Peyer's patch (tissue), 4 donors: ENCODE results near the gene NTN4. TPM values are rescaled to one million over a fixed set of nuclear protein-coding genes. Genes with fewer than 3 reads are reported as not detected.
"Not testable (repeated sequence)": the region's sequence is repeated elsewhere in the genome, so short reads cannot be mapped to it uniquely, and the experiment has no call there.

ENCODE experiments used
- DNase-seq, 3 donors: peaks; one replicate each; pipeline ENCODE4 v3.0.0-alpha.2; 2017 to 2019
- H3K27ac ChIP-seq, 4 donors: fragments of 200-600 bp; sonication (generic); one replicate each; pipeline ENCODE4 v1.5.1; 2016 to 2019
- H3K27me3 ChIP-seq, 2 donors: fragments of 200-600 bp; sonication (generic); one replicate each; pipeline ENCODE4 v1.5.1; 2019
- H3K36me3 ChIP-seq, 3 donors: fragments of 200-600 bp; sonication (generic); one replicate each; pipeline ENCODE4 v1.5.1; 2016 to 2019
- H3K4me1 ChIP-seq, 4 donors: fragments of 200-600 bp; sonication (generic); one replicate each; pipeline ENCODE4 v1.5.1; 2016 to 2019
- H3K4me3 ChIP-seq, 4 donors: fragments of 200-600 bp; sonication (generic); 1 replicate in 3 of 4; 2 replicates in 1 of 4; pipeline ENCODE4 v1.5.1; 2016 to 2019; ENCODE audit warnings: mild to moderate bottlenecking in 1 of 4
- H3K9me3 ChIP-seq, 4 donors: fragments of 200-600 bp; sonication (generic); one replicate each; pipeline ENCODE4 v1.5.1; 2016 to 2019; ENCODE audit warnings: mild to moderate bottlenecking in 1 of 4
- POLR2A ChIP-seq, 2 donors: fragments of 450-650 bp; IDR thresholded peaks; one replicate each; pipeline ENCODE4 v1.5.1; 2017; ENCODE audit warnings: antibody characterized with exemption in 2 of 2, mild to moderate bottlenecking in 2 of 2, moderate library complexity in 2 of 2
- total RNA-seq, 4 donors: library from RNA; depleted of rRNA; stranded (reverse); fragments of >200 nt; gene quantifications; one replicate each; pipeline ENCODE4 v1.1.0, GENCODE V29; 2016
- TF ChIP-seq, protein P1 (sequence below), 6 experiments: fragments of 450-650 bp in 4 of 6; fragments of 200-600 bp in 2 of 6; sonication (generic) in 1 of 6; IDR thresholded peaks; one replicate each; pipeline ENCODE4 v1.5.1; 2017 to 2019; ENCODE audit warnings: antibody characterized with exemption in 6 of 6, mild to moderate bottlenecking in 3 of 6, moderate library complexity in 1 of 6

The NTN4 gene
- total RNA-seq, 4 donors from 2014 or later, result 12.3 to 20.6 (median 16.6) TPM

GRCh38 chr12:95834572-95834971 lies 44.0 kb upstream of the NTN4 start:
- TF ChIP-seq POLR2A (IDR thresholded peaks at IDR 0.05), result no peak
- Histone ChIP-seq H3K27me3 (no peaks in the 10 kb centered on the region), H3K27ac (no peak overlapping the region), H3K36me3 (no peaks in the 10 kb centered on the region), H3K4me3 (no peak overlapping the region), H3K9me3 (no peaks in the 10 kb centered on the region), H3K4me1 (peaks cover 0 to 10% (median 0%) of the 10 kb centered on the region in 4 donors)
- no peak for DNase-seq

DNA sequence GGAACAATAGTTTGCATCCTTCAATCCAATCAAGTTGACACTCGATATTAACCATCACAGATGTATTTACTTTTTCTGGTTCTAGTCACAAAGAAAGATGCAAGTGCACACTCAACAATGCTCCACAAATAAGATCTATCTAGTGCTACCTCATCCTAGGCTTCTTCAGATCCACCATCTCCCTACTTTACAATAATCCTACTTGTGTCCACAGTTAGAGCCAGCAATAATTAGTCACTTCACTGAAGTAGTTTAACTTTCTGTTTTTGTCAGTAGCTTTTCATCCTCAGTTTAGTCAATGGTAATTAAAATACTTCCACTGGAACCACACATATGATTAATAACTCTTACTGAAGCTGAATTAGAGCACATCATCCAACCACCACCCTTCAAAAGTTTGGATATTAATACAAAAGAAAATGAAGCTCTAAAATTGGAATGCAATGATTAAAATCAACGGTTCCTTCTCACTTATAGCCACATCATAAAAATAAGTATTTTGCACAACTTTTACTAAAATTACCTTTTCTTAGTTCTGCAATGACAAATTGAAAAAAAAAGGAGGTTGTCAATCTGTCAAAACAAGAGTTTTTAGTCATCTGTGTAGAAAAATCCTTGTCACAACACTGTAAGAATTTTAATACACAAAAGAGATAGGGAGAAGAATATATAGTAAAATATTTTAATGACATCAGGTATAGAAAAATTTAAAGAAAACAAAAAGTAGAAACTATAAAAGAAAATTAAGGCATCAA lies 39.9 kb upstream of the NTN4 start:
- H3K4me1 ChIP-seq, result no peaks in the 10 kb centered on the region
- TF ChIP-seq, protein P1, sequence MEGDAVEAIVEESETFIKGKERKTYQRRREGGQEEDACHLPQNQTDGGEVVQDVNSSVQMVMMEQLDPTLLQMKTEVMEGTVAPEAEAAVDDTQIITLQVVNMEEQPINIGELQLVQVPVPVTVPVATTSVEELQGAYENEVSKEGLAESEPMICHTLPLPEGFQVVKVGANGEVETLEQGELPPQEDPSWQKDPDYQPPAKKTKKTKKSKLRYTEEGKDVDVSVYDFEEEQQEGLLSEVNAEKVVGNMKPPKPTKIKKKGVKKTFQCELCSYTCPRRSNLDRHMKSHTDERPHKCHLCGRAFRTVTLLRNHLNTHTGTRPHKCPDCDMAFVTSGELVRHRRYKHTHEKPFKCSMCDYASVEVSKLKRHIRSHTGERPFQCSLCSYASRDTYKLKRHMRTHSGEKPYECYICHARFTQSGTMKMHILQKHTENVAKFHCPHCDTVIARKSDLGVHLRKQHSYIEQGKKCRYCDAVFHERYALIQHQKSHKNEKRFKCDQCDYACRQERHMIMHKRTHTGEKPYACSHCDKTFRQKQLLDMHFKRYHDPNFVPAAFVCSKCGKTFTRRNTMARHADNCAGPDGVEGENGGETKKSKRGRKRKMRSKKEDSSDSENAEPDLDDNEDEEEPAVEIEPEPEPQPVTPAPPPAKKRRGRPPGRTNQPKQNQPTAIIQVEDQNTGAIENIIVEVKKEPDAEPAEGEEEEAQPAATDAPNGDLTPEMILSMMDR (IDR thresholded peaks at IDR 0.05), result no peak
- no peak for TF ChIP-seq POLR2A (IDR thresholded peaks at IDR 0.05)

DNA sequence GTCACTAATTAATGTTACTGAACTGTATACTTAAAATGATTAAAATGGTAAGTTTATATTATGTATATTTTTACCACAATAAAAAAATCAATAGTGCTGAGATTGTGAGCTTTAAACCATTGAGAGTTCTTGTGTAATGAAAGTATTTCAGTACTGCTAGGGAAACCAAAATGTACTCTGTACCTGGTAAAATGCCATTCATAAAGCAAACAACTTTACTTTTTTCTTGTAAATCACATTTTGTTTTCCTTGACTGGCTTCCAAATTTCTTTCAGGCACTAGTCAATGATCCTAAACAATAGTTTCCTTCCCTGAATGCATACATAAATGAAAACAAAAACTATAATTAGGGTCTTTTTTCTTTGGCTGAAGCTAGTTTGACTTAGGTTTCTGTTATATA lies 38.8 kb upstream of the NTN4 start:
- TF ChIP-seq POLR2A (IDR thresholded peaks at IDR 0.05), result no peak
- TF ChIP-seq, protein P1 (IDR thresholded peaks at IDR 0.05), result no peak
- Histone ChIP-seq H3K27me3 (no peaks in the 10 kb centered on the region), H3K4me3 (no peak overlapping the region), H3K4me1 (no peaks in the 10 kb centered on the region), H3K36me3 (no peaks in the 10 kb centered on the region), H3K27ac (no peak overlapping the region), H3K9me3 (no peaks in the 10 kb centered on the region)
- DNase-seq, result no peak

More for the DNA sequence above, 39.9 kb upstream of the NTN4 start:
- Histone ChIP-seq H3K36me3 (no peaks in the 10 kb centered on the region), H3K9me3 (no peaks in the 10 kb centered on the region), H3K27ac (no peak overlapping the region), H3K27me3 (no peaks in the 10 kb centered on the region), H3K4me3 (no peak overlapping the region)
- no peak for DNase-seq

DNA sequence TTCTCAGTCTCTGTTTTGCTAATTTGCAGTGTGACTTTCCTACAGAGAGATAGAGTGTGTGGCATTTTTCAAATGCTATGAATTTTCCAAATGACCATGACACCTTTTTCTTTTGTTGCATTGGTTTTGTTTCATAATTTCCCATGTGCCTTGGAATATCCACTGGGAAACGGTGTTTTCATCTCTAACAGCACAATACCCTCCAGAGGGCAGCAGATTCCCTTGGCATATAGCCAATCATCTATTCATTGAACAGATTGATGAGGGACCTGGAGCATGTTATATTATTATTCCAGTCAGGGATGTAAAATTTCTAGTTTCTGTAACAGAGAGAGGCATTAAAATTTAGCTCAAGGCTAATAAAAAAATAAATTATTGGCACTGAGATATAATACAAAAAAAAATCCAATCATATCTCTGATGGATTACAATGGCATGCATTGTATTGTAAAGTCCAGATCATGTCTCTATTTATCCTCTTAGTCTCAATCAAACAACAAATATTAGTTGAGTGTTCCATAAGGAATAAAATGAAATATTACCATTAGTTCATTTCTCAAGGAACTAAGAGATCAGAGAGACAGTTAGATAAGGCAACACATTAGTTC lies 29.6 kb upstream of the NTN4 start:
- TF ChIP-seq POLR2A (IDR thresholded peaks at IDR 0.05), result no peak
- TF ChIP-seq, protein P1 (IDR thresholded peaks at IDR 0.05), result peak in 4 of 6 experiments; percentile 15 to 80 (median 76)
- H3K27ac ChIP-seq, result no peak overlapping the region
- H3K4me3 ChIP-seq, result no peak overlapping the region
- DNase-seq, result peak in 1 of 3 donors; percentile 75
- no peaks in the 10 kb centered on the region for H3K27me3 ChIP-seq
- H3K9me3 ChIP-seq, result no peaks in the 10 kb centered on the region
- H3K4me1 ChIP-seq, result no peaks in the 10 kb centered on the region
- no peaks in the 10 kb centered on the region for H3K36me3 ChIP-seq

- Histone ChIP-seq H3K4me3 (no peak overlapping the region), H3K9me3 (no peaks in the 10 kb centered on the region), H3K4me1 (no peaks in the 10 kb centered on the region), H3K27ac (no peak overlapping the region), H3K36me3 (no peaks in the 10 kb centered on the region), H3K27me3 (no peaks in the 10 kb centered on the region)
- TF ChIP-seq POLR2A (IDR thresholded peaks at IDR 0.05), result no peak
- TF ChIP-seq, protein P1 (IDR thresholded peaks at IDR 0.05), result peak in 5 of 6 experiments; percentile 27 to 87 (median 81)
- DNase-seq, result no peak
Observed at GRCh38 chr12:95815632-95816212, 25.2 kb upstream of the NTN4 start.

GRCh38 chr12:95812155-95812554 lies 21.6 kb upstream of the NTN4 start:
- not testable (repeated sequence) for H3K9me3 ChIP-seq, H3K36me3 ChIP-seq, H3K4me3 ChIP-seq, DNase-seq, H3K4me1 ChIP-seq, H3K27ac ChIP-seq, H3K27me3 ChIP-seq
